Loucy (cell line): ENCODE results near the gene DENND5B.

Experiments
- EZH2phosphoT487 ChIP-seq: fragments of 200-600 bp; IDR thresholded peaks from 2 replicates; pipeline ENCODE4 v1.6.1; 2018; ENCODE audit warnings: antibody characterized with exemption, mild to moderate bottlenecking, moderate library complexity, borderline replicate concordance
- TF ChIP-seq, protein P1 (sequence below): fragments of 200-600 bp; sonication (generic); conservative IDR thresholded peaks from 2 replicates; pipeline ENCODE4 v1.5.1; 2014; ENCODE audit warnings: mild to moderate bottlenecking, antibody characterized with exemption, low read length

DNA sequence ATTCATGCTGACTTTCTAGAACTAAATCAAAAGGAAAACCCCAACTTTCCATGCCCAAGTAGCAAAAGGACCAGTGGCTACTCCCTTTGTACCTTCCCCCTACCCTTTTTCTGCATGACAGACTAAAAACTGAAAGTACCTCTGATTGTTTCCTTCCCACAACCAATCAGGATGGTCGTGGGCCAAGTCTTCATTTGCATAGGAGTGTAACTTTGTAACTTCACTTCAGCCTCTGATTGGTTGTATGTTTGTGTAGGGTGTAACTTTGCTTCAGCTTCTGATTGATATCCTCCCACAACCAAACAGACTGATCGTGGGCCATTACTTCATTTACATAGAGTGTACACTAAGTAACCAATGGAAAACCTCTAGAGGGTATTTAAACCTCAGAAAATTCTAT lies 96.5 kb downstream of the DENND5B start:
- TF ChIP-seq, protein P1, sequence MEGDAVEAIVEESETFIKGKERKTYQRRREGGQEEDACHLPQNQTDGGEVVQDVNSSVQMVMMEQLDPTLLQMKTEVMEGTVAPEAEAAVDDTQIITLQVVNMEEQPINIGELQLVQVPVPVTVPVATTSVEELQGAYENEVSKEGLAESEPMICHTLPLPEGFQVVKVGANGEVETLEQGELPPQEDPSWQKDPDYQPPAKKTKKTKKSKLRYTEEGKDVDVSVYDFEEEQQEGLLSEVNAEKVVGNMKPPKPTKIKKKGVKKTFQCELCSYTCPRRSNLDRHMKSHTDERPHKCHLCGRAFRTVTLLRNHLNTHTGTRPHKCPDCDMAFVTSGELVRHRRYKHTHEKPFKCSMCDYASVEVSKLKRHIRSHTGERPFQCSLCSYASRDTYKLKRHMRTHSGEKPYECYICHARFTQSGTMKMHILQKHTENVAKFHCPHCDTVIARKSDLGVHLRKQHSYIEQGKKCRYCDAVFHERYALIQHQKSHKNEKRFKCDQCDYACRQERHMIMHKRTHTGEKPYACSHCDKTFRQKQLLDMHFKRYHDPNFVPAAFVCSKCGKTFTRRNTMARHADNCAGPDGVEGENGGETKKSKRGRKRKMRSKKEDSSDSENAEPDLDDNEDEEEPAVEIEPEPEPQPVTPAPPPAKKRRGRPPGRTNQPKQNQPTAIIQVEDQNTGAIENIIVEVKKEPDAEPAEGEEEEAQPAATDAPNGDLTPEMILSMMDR = no peak
- TF ChIP-seq EZH2phosphoT487 = no peak
